NOMO-1 treated with DMSO at 0.1 percent for 48 hours (cell line): ENCODE data around the gene SEC31B.
A peak's percentile ranks its signal among the peaks of the same experiment; 100 is the strongest.

Experiments used
- DNase-seq: peaks from one replicate; lab custom pipeline; 2025; ENCODE audit not compliant: unreplicated experiment; lab: John Stamatoyannopoulos, UW

The SEC31B gene

DNA sequence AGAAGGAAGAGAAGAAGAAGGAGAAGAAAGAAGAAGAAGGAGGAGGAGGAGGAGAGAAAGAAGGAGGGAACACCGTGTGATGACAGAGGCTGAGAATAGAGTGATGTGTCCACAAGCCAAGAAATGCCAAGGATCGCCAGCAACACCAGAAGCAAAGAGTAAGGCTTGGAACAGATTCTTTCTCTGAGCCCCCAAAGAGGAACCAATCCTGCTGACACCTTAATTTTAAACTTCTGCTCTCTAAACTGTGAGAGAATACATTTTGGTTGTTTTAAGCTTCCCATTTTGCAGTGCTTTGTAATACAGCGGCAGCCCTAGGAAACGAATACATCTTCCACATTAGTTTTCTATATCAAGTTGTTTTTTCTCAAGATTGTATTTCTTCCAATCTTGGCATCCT is 70.7 kb downstream of the SEC31B start:
- DNase-seq: peak; percentile 66

DNA sequence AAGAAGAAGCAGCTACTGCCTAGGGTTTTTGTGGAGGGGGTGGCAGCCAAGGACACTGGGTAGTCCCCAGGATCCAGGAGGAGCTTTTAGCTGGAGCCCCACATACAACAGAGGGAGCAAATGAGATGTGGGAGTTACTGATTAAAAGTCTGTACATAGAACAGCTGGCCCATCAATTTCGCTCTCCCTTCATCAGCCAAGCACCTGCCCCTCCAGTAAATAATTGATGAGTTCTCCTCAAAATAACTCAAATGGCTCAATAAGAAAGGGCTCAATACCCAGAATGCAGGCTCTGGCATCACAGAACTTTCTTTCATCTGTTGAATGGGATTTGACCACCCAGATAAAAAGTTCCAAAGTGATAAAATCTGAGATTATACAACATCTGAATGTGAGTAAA is 72.0 kb downstream of the SEC31B start:
- no peak for DNase-seq

DNA sequence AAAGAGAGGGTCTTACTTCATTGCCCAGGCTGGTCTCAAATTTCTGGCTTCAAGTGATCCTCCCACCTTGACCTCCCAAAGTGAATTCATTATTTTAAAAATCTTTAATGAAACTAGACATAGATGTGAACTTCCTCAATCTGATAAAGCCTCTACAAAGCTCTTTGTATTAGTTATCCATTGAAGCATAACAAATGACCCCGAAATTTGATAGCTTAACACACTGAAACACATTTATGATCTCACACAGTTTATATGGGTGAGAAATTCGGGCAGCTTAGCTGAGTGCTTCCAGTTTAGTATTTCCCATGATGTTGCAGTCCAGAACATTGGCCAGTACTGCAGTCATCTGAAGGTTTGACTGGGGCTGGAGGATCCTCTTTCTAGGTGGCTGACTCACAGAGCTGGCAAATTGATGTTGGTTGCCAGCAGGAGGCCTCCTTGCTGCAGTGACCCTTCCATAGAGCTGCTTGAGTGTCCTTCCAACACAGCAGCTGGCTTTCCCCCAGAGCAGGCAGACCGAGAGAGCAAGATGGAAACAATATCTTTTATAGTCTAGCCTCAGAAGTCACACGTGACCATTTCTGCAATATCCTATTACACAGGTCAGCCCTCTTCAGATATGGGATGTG is 73.4 kb downstream of the SEC31B start:
- no peak for DNase-seq

DNA sequence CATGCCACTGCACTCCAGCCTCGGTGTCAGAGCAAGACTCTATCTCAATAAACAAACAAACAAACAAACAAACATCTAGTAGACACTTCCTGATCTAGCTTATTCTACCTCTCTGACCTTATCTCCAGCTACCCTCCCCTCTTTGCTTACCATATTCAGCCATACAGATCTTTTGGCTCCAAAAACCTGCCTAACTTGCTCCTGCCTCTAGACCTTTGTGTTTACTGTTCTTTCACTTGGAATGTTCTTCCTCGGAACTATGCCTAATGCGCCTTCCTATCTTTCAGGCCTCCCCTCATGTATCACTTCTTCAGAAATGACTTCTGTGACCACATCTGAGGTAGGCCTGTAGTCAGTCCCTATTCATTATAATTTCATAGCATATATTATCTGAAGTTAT is 77.1 kb downstream of the SEC31B start:
- DNase-seq: no peak

DNA sequence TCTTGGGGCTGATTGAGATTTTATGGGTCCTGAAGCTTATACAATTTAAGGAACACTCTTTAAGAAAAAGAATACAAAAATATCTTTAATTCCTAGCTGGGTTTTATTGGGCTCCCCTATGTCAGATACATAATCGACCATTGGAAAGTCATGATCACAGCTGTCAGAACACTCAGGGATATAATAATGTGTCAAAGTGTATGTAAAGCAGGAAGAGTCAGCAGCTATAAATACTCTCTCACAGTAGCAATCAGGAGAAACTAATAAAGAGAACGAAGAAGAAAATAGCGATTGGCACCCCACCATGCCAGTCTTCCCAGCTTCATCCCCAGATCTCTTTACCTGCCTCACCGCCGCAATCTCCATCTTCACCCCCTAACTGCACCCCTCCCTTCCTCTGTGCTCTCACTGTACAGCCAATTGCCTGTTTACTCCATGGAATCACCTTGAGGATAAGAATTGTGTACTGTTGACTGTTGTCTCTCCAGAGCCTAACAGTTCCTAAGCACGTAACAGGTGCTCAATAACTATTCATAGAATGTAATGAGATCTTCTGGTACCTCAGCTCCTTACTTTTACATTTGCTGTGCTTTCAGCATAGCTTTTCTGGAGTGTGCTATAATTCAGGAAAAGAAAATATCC is 80.9 kb downstream of the SEC31B start:
- DNase-seq: no peak
